Measurements from ENCODE around the gene ALDH16A1.

DNA sequence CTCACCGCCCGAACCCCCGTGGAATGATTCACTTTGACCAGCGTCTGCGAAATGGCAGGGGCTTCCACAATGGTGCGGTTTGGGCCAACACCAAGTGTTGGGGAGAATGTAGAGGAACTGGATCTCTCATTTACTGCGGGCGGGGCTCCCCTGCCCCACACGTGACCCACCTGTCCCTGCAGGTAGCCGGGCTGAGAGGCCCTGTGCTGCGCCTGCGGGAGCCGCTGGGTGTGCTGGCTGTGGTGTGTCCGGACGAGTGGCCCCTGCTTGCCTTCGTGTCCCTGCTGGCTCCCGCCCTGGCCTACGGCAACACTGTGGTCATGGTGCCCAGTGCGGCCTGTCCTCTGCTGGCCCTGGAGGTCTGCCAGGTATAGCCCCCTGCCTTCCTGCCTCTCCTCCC is 15.2 kb downstream of the ALDH16A1 start:
- TF ChIP-seq POLR2A (IDR thresholded peaks at IDR 0.05; ENCODE audit: low read depth, low read length) (no peak), POLR2AphosphoS5 (IDR thresholded peaks at IDR 0.05; ENCODE audit: low read depth, low read length) (no peak)

Measured in GM12892 (cell line).